Neural progenitor cell (in vitro differentiated cells): ENCODE data around the gene CHCHD6. TPM values are rescaled to one million over a fixed set of nuclear protein-coding genes. Genes with fewer than 3 reads are reported as not detected.

Experiments
- DNase-seq: peaks from one replicate; pipeline ENCODE4 v3.0.0-alpha.2; 2016; ENCODE audit warnings: low spot score
- H2AFZ ChIP-seq: fragments of 200-600 bp; sonication (generic); replicated peaks from 2 replicates; pipeline ENCODE4 v1.6.1; 2016; ENCODE audit warnings: antibody characterized with exemption
- H3F3A ChIP-seq: fragments of 200-600 bp; sonication (generic); 2 replicates; pipeline ENCODE4 v1.6.1; 2016; ENCODE audit warnings: antibody characterized with exemption, low read depth
- H3K27ac ChIP-seq: fragments of 200-600 bp; sonication (generic); 2 replicates; pipeline ENCODE4 v1.5.1; 2016; ENCODE audit warnings: mild to moderate bottlenecking
- H3K27me3 ChIP-seq: fragments of 200-600 bp; sonication (generic); 2 replicates; pipeline ENCODE4 v1.6.1; 2016; ENCODE audit warnings: mild to moderate bottlenecking, moderate library complexity
- H3K36me3 ChIP-seq: fragments of 200-600 bp; sonication (generic); 2 replicates; pipeline ENCODE4 v1.5.1; 2016
- H3K4me1 ChIP-seq: fragments of 200-600 bp; sonication (generic); 2 replicates; pipeline ENCODE4 v1.6.1; 2016; ENCODE audit warnings: mixed run types
- H3K4me2 ChIP-seq: fragments of 200-600 bp; sonication (generic); 2 replicates; pipeline ENCODE4 v1.6.1; 2016
- H3K4me3 ChIP-seq: fragments of 200-600 bp; sonication (generic); 2 replicates; pipeline ENCODE4 v1.5.1; 2016
- H3K79me2 ChIP-seq: fragments of 200-600 bp; sonication (generic); 2 replicates; pipeline ENCODE4 v1.6.1; 2016; ENCODE audit warnings: low read depth
- H3K9ac ChIP-seq: fragments of 200-600 bp; sonication (generic); 2 replicates; pipeline ENCODE4 v1.6.1; 2016
- H3K9me3 ChIP-seq: fragments of 200-600 bp; sonication (generic); 2 replicates; pipeline ENCODE4 v1.5.1; 2016; ENCODE audit warnings: low read depth
- H4K20me1 ChIP-seq: fragments of 200-600 bp; sonication (generic); 2 replicates; pipeline ENCODE4 v1.6.1; 2016; ENCODE audit warnings: low read depth
- H3K27ac Mint-ChIP-seq: 3 replicates; pipeline ENCODE4 v1.8.0; 2021; ENCODE audit warnings: mixed read lengths
- H3K27me3 Mint-ChIP-seq: 2 replicates; pipeline ENCODE4 v1.8.0; 2022; ENCODE audit warnings: low read depth, mild to moderate bottlenecking, inconsistent platforms, moderate library complexity, mixed read lengths; ENCODE audit not compliant: insufficient read depth
- H3K36me3 Mint-ChIP-seq: 3 replicates; pipeline ENCODE4 v1.8.0; 2021; ENCODE audit warnings: mixed read lengths
- H3K4me1 Mint-ChIP-seq: 3 replicates; pipeline ENCODE4 v1.8.0; 2021; ENCODE audit warnings: mixed read lengths
- H3K4me3 Mint-ChIP-seq: 3 replicates; pipeline ENCODE4 v1.8.0; 2021; ENCODE audit warnings: mild to moderate bottlenecking, moderate library complexity, mixed read lengths
- H3K9me3 Mint-ChIP-seq: 3 replicates; pipeline ENCODE4 v1.8.0; 2020; ENCODE audit warnings: mixed read lengths
- CTCF ChIP-seq: fragments of 200-600 bp; sonication (generic); IDR thresholded peaks from 2 replicates; pipeline ENCODE4 v1.5.1; 2017; ENCODE audit warnings: antibody characterized with exemption, mild to moderate bottlenecking
- EZH2 ChIP-seq: fragments of 200-600 bp; sonication (generic); IDR thresholded peaks from 2 replicates; pipeline ENCODE4 v1.6.1; 2017; ENCODE audit warnings: antibody characterized with exemption, mild to moderate bottlenecking, moderate library complexity
- EZH2phosphoT487 ChIP-seq: fragments of 200-600 bp; sonication (generic); IDR thresholded peaks from 2 replicates; pipeline ENCODE4 v1.6.1; 2017; ENCODE audit warnings: antibody characterized with exemption
- total RNA-seq: library from RNA; depleted of rRNA; stranded (reverse); fragments of >200 nt; gene quantifications from 2 replicates; pipeline ENCODE4 v1.2.3, GENCODE V29; 2015; ENCODE audit warnings: low replicate concordance

CHCHD6 gene
- total RNA-seq, 1 donor from 2014 or later: 35.7 TPM

- Histone ChIP-seq H4K20me1 (no peaks in the 10 kb centered on the region), H3K4me3 (no peak overlapping the region), H3K36me3 (no peaks in the 10 kb centered on the region), H3K79me2 (no peaks in the 10 kb centered on the region), H3K27me3 (no peaks in the 10 kb centered on the region), H3K9me3 (no peaks in the 10 kb centered on the region), H3K9ac (no peak overlapping the region), H3K4me2 (no peak overlapping the region), H3F3A (no peaks in the 10 kb centered on the region), H2AFZ (no peak overlapping the region), H3K4me1 (peaks cover 10% of the 10 kb centered on the region), H3K27ac (no peak overlapping the region)
- Mint-ChIP-seq H3K27ac (no peak overlapping the region), H3K4me1 (peaks cover 15% of the 10 kb centered on the region), H3K36me3 (peaks cover 3% of the 10 kb centered on the region), H3K4me3 (no peak overlapping the region), H3K27me3 (peaks cover 3% of the 10 kb centered on the region), H3K9me3 (no peaks in the 10 kb centered on the region)
- DNase-seq: no peak
- TF ChIP-seq EZH2phosphoT487: no peak
- no peak for TF ChIP-seq CTCF
- TF ChIP-seq EZH2: no peak
Measured at GRCh38 chr3:126962756-126963155, 258.7 kb downstream of the CHCHD6 start.

- Mint-ChIP-seq H3K27ac (peak overlapping the region; percentile 44), H3K27me3 (no peaks in the 10 kb centered on the region), H3K4me3 (no peak overlapping the region), H3K36me3 (peaks cover 3% of the 10 kb centered on the region), H3K9me3 (no peaks in the 10 kb centered on the region), H3K4me1 (peaks cover 20% of the 10 kb centered on the region)
- no peaks in the 10 kb centered on the region for H3K36me3 ChIP-seq
- H3K4me3 ChIP-seq: no peak overlapping the region
- no peak overlapping the region for H2AFZ ChIP-seq
- H3K9ac ChIP-seq: no peak overlapping the region
- TF ChIP-seq EZH2 (no peak), CTCF (no peak), EZH2phosphoT487 (no peak)
- peaks cover 15% of the 10 kb centered on the region for H3K4me1 ChIP-seq
- no peaks in the 10 kb centered on the region for H4K20me1 ChIP-seq
- H3K4me2 ChIP-seq: no peak overlapping the region
- H3K79me2 ChIP-seq: no peaks in the 10 kb centered on the region
- H3K9me3 ChIP-seq: no peaks in the 10 kb centered on the region
- H3K27ac ChIP-seq: no peak overlapping the region
- no peak for DNase-seq
- no peaks in the 10 kb centered on the region for H3K27me3 ChIP-seq
- H3F3A ChIP-seq: no peaks in the 10 kb centered on the region
Measured at GRCh38 chr3:126963261-126964190, 259.5 kb downstream of the CHCHD6 start.

- Histone ChIP-seq H3K27ac (no peak overlapping the region), H3K4me3 (no peak overlapping the region), H3K9me3 (no peaks in the 10 kb centered on the region), H3F3A (no peaks in the 10 kb centered on the region), H2AFZ (no peak overlapping the region), H3K9ac (no peak overlapping the region), H4K20me1 (no peaks in the 10 kb centered on the region), H3K79me2 (no peaks in the 10 kb centered on the region), H3K4me1 (peaks cover 22% of the 10 kb centered on the region), H3K36me3 (no peaks in the 10 kb centered on the region), H3K4me2 (no peak overlapping the region), H3K27me3 (no peaks in the 10 kb centered on the region)
- Mint-ChIP-seq H3K27ac (peak overlapping the region; percentile 33), H3K4me3 (no peak overlapping the region), H3K9me3 (no peaks in the 10 kb centered on the region), H3K36me3 (peaks cover 3% of the 10 kb centered on the region), H3K4me1 (peaks cover 28% of the 10 kb centered on the region), H3K27me3 (no peaks in the 10 kb centered on the region)
- TF ChIP-seq EZH2phosphoT487 (no peak), CTCF (no peak), EZH2 (no peak)
- DNase-seq: no peak
Measured at GRCh38 chr3:126964261-126964660, 260.2 kb downstream of the CHCHD6 start.
